ENCODE measurements around the gene MCF2L.

MCF2L gene

GRCh38 chr13:113088691-113089020 is 119.6 kb downstream of the MCF2L start:
- TF ChIP-seq CTCF (IDR thresholded peaks at IDR 0.05), result no peak
- no peak overlapping the region for H3K4me3 ChIP-seq (ENCODE audit: low read depth, low read length)
- H3K4me2 ChIP-seq (ENCODE audit: low read length), result no peak overlapping the region
- H3K79me2 ChIP-seq, result no peaks in the 10 kb centered on the region
- no peaks in the 10 kb centered on the region for H3K27me3 ChIP-seq (ENCODE audit: control insufficient read depth, insufficient read depth, low read length)
- H2AFZ ChIP-seq, result no peak overlapping the region
- H3K9ac ChIP-seq, result no peak overlapping the region
- H3K27ac ChIP-seq, result no peak overlapping the region
- no peaks in the 10 kb centered on the region for H3K9me3 ChIP-seq (ENCODE audit: control insufficient read depth, low read length)
- H3K4me1 ChIP-seq, result no peaks in the 10 kb centered on the region
- no peaks in the 10 kb centered on the region for H3K36me3 ChIP-seq (ENCODE audit: control insufficient read depth, insufficient read depth, low read length)

GRCh38 chr13:113089693-113090414 is 120.8 kb downstream of the MCF2L start:
- Histone ChIP-seq H3K4me1 (no peaks in the 10 kb centered on the region), H3K27me3 (ENCODE audit: control insufficient read depth, insufficient read depth, low read length) (no peaks in the 10 kb centered on the region), H3K4me3 (ENCODE audit: low read depth, low read length) (no peak overlapping the region), H3K9me3 (ENCODE audit: control insufficient read depth, low read length) (no peaks in the 10 kb centered on the region), H3K79me2 (no peaks in the 10 kb centered on the region), H3K36me3 (ENCODE audit: control insufficient read depth, insufficient read depth, low read length) (no peaks in the 10 kb centered on the region), H3K9ac (no peak overlapping the region), H3K4me2 (ENCODE audit: low read length) (no peak overlapping the region), H3K27ac (no peak overlapping the region), H2AFZ (no peak overlapping the region)
- TF ChIP-seq CTCF (IDR thresholded peaks at IDR 0.05), result no peak

DNA sequence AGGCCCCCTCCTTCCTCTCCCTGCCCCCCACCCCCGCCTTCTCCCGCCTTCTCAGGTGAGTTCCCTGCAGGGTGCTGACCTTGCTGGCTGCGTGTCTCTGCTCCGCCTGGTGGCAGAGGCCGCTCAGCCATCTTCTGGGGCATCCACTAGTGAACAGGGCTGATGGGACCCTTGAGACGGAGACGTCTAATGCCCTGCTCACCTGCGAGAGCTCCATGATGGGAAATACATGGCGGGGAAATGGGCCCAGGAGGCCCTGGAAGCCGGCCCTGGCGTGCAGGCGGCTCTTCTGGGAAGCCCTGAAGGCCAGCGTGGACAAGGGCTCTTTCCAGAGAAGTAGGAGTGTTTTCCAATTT is 121.4 kb downstream of the MCF2L start:
- no peak overlapping the region for H2AFZ ChIP-seq
- H3K27me3 ChIP-seq (ENCODE audit: control insufficient read depth, insufficient read depth, low read length), result no peaks in the 10 kb centered on the region
- H3K4me3 ChIP-seq (ENCODE audit: low read depth, low read length), result no peak overlapping the region
- H3K27ac ChIP-seq, result no peak overlapping the region
- no peaks in the 10 kb centered on the region for H3K4me1 ChIP-seq
- no peak for TF ChIP-seq CTCF (IDR thresholded peaks at IDR 0.05)
- no peaks in the 10 kb centered on the region for H3K36me3 ChIP-seq (ENCODE audit: control insufficient read depth, insufficient read depth, low read length)
- no peak overlapping the region for H3K9ac ChIP-seq
- no peaks in the 10 kb centered on the region for H3K9me3 ChIP-seq (ENCODE audit: control insufficient read depth, low read length)
- H3K79me2 ChIP-seq, result no peaks in the 10 kb centered on the region
- no peak overlapping the region for H3K4me2 ChIP-seq (ENCODE audit: low read length)

- H3K4me3 ChIP-seq (ENCODE audit: low read depth, low read length), result no peak overlapping the region
- H3K4me2 ChIP-seq (ENCODE audit: low read length), result no peak overlapping the region
- H3K27me3 ChIP-seq (ENCODE audit: control insufficient read depth, insufficient read depth, low read length), result no peaks in the 10 kb centered on the region
- H3K9me3 ChIP-seq (ENCODE audit: control insufficient read depth, low read length), result no peaks in the 10 kb centered on the region
- H3K4me1 ChIP-seq, result no peaks in the 10 kb centered on the region
- no peak overlapping the region for H3K27ac ChIP-seq
- H3K36me3 ChIP-seq (ENCODE audit: control insufficient read depth, insufficient read depth, low read length), result no peaks in the 10 kb centered on the region
- no peak overlapping the region for H3K9ac ChIP-seq
- H2AFZ ChIP-seq, result no peak overlapping the region
- no peak for TF ChIP-seq CTCF (IDR thresholded peaks at IDR 0.05)
- no peaks in the 10 kb centered on the region for H3K79me2 ChIP-seq
These were observed 121.8 kb downstream of the MCF2L start for GRCh38 chr13:113090806-113091205.

- H3K4me1 ChIP-seq, result no peaks in the 10 kb centered on the region
- H3K9ac ChIP-seq, result no peak overlapping the region
- no peak overlapping the region for H3K4me2 ChIP-seq (ENCODE audit: low read length)
- H3K4me3 ChIP-seq (ENCODE audit: low read depth, low read length), result no peak overlapping the region
- no peak for TF ChIP-seq CTCF (IDR thresholded peaks at IDR 0.05)
- H3K36me3 ChIP-seq (ENCODE audit: control insufficient read depth, insufficient read depth, low read length), result no peaks in the 10 kb centered on the region
- no peak overlapping the region for H3K27ac ChIP-seq
- H3K9me3 ChIP-seq (ENCODE audit: control insufficient read depth, low read length), result no peaks in the 10 kb centered on the region
- H3K27me3 ChIP-seq (ENCODE audit: control insufficient read depth, insufficient read depth, low read length), result no peaks in the 10 kb centered on the region
- H3K79me2 ChIP-seq, result no peaks in the 10 kb centered on the region
- no peak overlapping the region for H2AFZ ChIP-seq
These were observed 122.3 kb downstream of the MCF2L start for GRCh38 chr13:113091211-113091771.

Data from parathyroid adenoma (tissue), 2 donors.